Measurements from ENCODE around the gene GUCY1A1. TPM values are rescaled to one million over a fixed set of nuclear protein-coding genes. Genes with fewer than 3 reads are reported as not detected.
A peak's percentile ranks its signal among the peaks of the same experiment; 100 is the strongest.

Gene GUCY1A1
- total and polyA plus RNA-seq, 12 donors, result 6.7 to 101 (median 60.2) TPM

DNA sequence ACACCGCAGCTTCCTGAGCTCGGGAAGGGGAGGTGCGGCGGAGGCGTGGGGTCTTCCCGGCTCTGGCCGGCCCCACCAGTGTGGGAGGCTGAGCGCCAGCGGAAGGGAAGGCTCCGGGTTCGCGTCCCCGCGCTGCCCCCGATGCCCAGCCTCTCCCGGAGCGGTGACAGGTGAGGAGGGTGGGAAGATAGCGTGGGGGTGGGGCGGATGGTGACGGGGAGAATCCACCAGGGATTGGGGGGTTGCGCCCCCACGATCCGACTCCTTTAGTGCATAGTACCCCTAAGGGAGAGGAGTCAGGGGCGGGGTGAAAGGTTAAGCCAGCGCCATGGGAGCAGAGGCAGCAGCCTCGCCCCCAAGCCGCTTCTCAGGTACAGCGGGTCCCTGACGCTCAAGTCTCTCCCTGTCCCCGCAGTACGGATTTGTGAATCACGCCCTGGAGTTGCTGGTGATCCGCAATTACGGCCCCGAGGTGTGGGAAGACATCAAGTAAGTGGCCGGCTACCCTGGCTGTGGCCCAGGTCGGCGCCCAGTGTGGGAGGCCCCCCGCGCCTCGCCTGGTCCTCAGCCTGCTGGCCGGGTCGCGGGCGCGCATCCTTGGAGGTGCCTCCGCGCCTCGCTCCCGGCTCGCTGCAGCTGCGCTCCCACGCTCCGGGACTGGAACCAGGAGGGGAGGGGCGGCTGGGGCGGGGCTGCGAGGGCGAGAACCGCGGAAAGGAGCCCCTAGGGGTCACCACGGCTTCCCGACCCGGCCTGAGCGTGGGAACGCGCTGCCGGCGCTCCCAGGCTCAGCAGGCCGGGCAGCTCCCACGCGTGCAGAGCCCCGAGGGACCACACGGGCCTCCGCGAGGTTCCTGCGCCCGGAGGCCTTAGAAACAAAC, 93.0 kb downstream of the GUCY1A1 start:
- Histone ChIP-seq H3K9me3 (no peaks in the 10 kb centered on the region), H3K4me1 (peaks cover 0 to 39% (median 12%) of the 10 kb centered on the region in 9 donors), H3K36me3 (peaks cover 0 to 4% (median 0%) of the 10 kb centered on the region in 9 donors), H3K27ac (peak overlapping the region; percentile 84 to 96 (median 92)), H3K4me3 (peak overlapping the region; percentile 70 to 90 (median 78)), H3K27me3 (peaks cover 0 to 19% (median 0%) of the 10 kb centered on the region in 7 donors)
- peak; percentile 65 to 85 (median 80) for ATAC-seq
- TF ChIP-seq, protein P1, sequence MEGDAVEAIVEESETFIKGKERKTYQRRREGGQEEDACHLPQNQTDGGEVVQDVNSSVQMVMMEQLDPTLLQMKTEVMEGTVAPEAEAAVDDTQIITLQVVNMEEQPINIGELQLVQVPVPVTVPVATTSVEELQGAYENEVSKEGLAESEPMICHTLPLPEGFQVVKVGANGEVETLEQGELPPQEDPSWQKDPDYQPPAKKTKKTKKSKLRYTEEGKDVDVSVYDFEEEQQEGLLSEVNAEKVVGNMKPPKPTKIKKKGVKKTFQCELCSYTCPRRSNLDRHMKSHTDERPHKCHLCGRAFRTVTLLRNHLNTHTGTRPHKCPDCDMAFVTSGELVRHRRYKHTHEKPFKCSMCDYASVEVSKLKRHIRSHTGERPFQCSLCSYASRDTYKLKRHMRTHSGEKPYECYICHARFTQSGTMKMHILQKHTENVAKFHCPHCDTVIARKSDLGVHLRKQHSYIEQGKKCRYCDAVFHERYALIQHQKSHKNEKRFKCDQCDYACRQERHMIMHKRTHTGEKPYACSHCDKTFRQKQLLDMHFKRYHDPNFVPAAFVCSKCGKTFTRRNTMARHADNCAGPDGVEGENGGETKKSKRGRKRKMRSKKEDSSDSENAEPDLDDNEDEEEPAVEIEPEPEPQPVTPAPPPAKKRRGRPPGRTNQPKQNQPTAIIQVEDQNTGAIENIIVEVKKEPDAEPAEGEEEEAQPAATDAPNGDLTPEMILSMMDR (IDR thresholded peaks at IDR 0.05), result peak in 6 of 9 donors; percentile 13 to 42 (median 26)
- intact Hi-C loops (cut with DNase I), result loop anchor here in 4 of 10 donors (2.0 to 10.0 kb wide), 4 partner anchors 85 to 245 kb away; partner anchors contain the start of gene GUCY1A1 (in 2 of the 4)
- WGBS, 2 donors, result 1% methylated on average over 67 to 77 of the region's 77 CpGs
- DNase-seq, result peak; percentile 86

- Histone ChIP-seq H3K4me1 (peaks cover 0 to 40% (median 12%) of the 10 kb centered on the region in 9 donors), H3K36me3 (peaks cover 0 to 17% (median 0%) of the 10 kb centered on the region in 9 donors), H3K9me3 (no peaks in the 10 kb centered on the region), H3K4me3 (peak overlapping the region in 6 of 10 donors; percentile 73 to 90 (median 82)), H3K27me3 (peaks cover 0 to 19% (median 0%) of the 10 kb centered on the region in 7 donors), H3K27ac (peak overlapping the region in 4 of 10 donors; percentile 7 to 95 (median 92))
- WGBS, 2 donors, result 86% methylated on average over 3 of the region's 3 CpGs
- ATAC-seq (no peak), DNase-seq (no peak)
- TF ChIP-seq, protein P1 (IDR thresholded peaks at IDR 0.05), result no peak
- intact Hi-C loops (cut with DNase I), result loop anchor here in 1 of 10 donors (10.0 kb wide), 1 partner anchor 86 kb away; no protein-coding TSS in a partner anchor
These were observed 94.4 kb downstream of the GUCY1A1 start for GRCh38 chr4:155761047-155761446.

GRCh38 chr4:155761916-155762315, 95.3 kb downstream of the GUCY1A1 start:
- peaks cover 0 to 40% (median 12%) of the 10 kb centered on the region in 9 donors for H3K4me1 ChIP-seq
- peaks cover 0 to 19% (median 0%) of the 10 kb centered on the region in 7 donors for H3K27me3 ChIP-seq
- ATAC-seq, result no peak
- H3K4me3 ChIP-seq, result peak overlapping the region in 1 of 10 donors; percentile 2
- no peak for DNase-seq
- intact Hi-C loops (cut with DNase I), result loop anchor here in 1 of 10 donors (10.0 kb wide), 1 partner anchor 87 kb away; no protein-coding TSS in a partner anchor
- TF ChIP-seq, protein P1 (IDR thresholded peaks at IDR 0.05), result no peak
- peak overlapping the region in 4 of 10 donors; percentile 8 to 92 (median 31) for H3K27ac ChIP-seq
- peaks cover 0 to 20% (median 0%) of the 10 kb centered on the region in 9 donors for H3K36me3 ChIP-seq
- no peaks in the 10 kb centered on the region for H3K9me3 ChIP-seq

- TF ChIP-seq, protein P1 (IDR thresholded peaks at IDR 0.05), result no peak
- intact Hi-C loops (cut with DNase I), result loop anchor here in 1 of 10 donors (10.0 kb wide), 1 partner anchor 88 kb away; no protein-coding TSS in a partner anchor
- ATAC-seq, result no peak
- Histone ChIP-seq H3K36me3 (peaks cover 0 to 20% (median 0%) of the 10 kb centered on the region in 9 donors), H3K4me1 (peaks cover 0 to 40% (median 12%) of the 10 kb centered on the region in 9 donors), H3K27ac (peak overlapping the region in 3 of 10 donors; percentile 13 to 92 (median 19)), H3K4me3 (no peak overlapping the region), H3K27me3 (peaks cover 0 to 19% (median 0%) of the 10 kb centered on the region in 7 donors), H3K9me3 (no peaks in the 10 kb centered on the region)
- no peak for DNase-seq
These were observed 95.7 kb downstream of the GUCY1A1 start for GRCh38 chr4:155762334-155762733.
